G401.6 (cell line): Measurements from ENCODE around the gene UGGT2.
"Not testable (repeated sequence)": the region's sequence is repeated elsewhere in the genome, so short reads cannot be mapped to it uniquely, and the experiment has no call there.

ENCODE experiments used
- FAIRE-seq: peaks from 2 replicates; lab custom pipeline; 2012; peaks lifted over from hg19 to GRCh38; lab: Jason Lieb, UNC

UGGT2 gene

DNA sequence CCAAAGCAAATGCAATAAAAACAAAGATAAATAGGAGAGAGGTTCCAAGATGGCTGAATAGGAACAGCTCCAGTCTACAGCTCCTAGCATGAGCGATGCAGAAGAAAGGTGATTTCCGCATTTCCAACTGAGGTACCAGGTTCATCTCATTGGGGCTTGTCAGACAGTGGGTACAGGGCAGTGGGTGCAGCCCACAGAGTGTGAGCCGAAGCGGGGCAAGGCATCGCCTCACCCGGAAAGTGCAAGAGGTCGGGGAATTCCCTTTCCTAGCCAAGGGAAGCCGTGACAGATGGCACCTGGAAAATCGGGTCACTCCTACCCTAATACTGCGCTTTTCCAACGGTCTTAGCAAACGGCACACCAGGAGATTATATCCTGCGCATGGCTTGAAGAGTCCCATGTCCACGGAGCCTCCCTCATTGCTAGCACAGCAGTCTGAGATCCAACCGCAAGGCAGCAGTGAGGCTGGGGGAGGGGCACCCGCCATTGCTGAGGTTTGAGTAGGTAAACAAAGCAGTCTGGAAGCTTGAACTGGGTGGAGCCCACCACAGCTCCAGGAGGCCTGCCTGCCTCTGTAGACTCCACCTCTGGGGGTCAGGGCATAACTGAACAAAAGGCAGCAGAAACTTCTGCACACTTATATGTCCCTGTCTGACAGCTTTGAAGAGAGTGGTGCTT is 6.6 kb downstream of the UGGT2 start:
- FAIRE-seq: not testable (repeated sequence)

DNA sequence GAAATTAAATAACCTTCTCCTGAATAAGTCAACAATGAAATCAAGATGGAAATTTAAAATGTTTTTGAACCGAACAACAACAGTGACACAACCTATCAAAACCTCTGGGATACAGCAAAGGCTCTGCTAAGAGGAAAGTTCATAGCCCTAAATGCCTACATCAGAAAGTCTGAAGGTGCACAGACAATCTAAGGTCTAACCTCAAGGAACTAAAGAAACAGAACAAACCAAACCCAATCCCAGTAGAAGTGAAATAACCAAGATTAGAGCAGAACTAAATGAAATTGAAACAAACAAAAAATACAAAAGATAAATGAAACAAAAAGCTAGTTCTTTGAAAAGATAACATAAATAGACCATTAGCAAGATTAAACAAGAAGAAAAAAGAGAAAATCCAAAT is 9.0 kb downstream of the UGGT2 start:
- FAIRE-seq: no peak

DNA sequence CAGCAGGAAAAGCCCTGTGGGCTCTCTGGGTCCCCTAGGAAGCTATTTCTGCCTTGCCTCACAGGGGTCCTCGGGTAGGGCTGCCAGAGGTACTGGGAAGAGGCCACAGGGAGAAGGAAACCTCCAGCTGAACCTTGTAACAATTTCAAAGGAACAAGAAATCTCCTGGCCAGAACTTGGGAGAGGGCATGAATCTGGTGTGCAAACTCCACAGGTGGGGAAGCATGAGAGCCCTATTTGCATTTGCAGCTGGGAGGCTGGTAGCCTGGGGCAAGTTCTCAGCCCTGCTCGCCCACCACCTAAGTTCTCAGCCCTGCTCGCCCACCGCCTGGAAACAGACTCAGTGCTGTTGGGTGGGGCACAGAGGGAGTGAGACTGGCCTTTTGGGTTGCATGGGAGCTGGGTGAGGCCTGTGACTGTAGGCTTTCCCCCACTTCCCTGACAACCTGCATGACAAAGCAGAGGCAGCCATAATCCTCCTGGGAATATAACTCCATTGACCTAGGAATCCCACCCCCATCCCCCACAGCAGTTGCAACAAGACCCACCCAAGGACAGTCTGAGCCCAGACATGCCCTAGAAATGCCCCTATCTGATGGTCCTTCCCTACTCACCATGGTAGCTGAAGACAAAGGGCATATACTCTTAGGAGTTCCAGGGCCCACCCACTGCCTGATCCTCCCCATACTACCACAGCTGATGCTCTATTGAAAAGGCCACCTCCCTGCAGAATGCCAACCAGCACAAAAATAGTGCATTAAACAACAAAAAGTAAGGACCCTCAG is 11.7 kb downstream of the UGGT2 start:
- no peak for FAIRE-seq

DNA sequence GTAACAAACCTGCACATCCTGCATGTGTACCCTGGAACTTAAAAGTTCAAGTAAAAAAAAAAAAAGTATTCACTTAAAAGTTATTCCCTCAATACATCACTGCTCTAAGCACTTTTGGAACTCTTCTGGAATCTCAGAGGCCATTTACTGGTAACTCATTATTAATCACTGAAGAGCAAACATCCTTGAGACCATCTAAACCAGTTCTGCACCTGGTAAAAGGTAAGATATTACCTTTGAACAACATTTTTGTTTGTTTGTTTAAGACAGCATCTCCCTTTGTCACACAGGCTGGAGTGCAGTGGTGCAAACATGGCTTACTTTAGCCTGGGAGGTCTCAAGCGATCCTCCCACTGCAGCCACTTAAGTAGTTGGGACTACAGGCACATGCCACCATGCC is 16.7 kb downstream of the UGGT2 start:
- no peak for FAIRE-seq

DNA sequence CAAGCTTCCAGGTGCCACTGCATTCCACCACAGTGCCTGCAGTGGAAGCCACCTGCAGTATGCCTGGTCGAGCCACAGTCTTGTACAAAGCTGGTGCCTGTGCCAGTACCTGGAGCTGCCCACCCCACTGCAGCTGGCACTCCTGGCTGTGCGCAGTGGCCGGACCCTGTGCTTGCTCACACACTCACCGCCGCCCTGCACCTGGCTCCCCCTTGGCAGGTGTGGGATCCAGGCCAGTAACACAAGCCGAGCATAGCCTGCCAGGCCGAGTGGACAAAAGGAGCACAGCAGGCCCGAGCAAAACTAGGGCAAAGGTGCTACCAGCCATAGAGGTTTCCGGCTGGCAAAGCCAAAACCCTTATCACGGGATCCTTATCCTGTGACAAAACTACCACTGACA is 18.5 kb downstream of the UGGT2 start:
- FAIRE-seq: no peak

DNA sequence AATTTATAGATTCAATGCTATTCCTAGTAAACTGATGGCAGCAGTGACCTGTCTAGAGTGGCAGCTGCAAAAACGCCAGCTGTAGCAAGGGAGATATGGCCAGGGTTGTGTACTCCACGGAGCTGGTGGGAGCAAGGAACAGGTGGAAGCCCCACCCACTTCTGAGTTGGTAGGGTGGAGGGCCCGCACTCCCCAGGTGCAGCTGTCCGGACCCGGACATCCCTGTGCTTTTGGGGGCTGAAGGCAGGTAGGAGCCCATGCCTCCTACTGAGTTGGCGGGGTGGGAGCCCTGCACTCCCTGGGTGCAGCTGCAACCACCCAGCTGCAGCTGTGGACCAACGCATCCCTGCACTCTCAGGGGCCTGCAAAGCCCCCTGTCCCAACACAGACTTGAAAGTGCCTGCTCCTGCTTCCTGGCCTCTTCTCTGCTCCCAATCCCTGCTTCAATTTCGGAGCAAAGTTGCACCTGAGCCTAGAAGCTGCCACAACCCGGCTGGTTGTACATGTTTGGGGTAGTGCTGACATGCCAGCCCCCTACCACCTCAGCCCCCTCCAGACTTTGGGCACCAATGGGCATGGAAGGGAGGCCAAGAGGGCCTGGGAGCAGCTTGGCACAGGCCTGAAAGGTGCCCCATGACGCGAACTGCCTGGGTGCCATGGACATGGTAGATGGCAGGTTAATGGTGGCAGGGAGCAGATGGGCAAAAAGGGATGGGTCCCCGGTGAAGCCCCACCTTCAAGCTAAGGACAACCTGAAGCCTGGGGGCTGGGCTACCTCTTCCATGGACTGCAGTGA is 19.8 kb downstream of the UGGT2 start:
- no peak for FAIRE-seq

DNA sequence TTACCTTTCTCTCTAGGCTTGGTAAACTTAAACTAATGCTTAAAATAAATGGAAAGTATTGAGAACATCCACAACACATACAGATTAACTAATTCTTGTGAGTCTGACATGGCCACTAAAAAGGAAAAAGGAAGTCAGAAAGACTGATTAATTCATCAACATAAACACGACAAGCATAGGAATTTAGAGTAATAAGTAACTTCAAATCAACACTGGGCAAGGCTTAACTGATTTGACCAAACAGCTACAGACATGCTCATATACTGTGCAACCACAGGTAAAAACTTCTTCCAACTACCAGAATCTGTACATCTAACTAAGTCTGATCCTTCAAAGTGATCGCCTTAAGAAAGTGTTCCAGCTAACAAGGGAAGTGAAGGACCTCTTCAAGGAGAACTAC is 20.5 kb downstream of the UGGT2 start:
- FAIRE-seq: no peak

DNA sequence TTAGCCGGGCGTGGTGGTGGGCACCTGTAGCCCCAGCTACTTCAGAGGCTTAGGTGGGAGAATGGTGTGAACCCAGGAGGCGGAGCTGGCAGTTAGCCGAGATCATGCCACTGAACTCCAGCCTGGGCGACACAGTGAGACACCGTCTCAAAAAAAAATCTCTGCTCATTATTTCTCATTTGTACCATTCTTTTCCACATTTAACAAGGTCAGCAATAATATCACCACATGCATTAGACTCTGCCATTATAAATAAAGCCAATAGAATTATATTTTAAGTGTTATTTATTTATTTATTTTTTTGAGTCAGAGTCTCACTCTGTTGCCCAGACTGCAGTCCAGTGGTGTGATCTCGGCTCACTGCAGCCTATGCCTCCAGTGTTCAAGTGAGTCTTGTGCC is 24.2 kb downstream of the UGGT2 start:
- no peak for FAIRE-seq

DNA sequence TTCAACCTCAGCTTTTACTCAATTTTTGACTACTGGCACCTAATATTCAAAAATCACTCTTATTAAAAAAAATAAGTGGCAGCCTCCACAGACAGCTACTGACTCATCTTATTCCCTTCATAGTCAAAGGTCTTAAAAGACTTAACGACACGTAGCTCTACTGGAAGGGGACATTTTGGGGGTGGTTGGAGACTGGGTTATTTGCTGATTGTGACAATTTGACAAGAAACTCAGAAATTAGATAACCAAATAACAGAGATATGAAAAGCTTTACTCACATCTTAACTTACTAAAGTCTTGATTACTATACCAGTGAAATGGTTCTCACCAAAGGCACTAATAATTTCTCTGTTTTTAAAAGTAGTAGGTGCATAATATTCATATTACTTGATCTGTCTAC is 25.7 kb downstream of the UGGT2 start:
- no peak for FAIRE-seq

DNA sequence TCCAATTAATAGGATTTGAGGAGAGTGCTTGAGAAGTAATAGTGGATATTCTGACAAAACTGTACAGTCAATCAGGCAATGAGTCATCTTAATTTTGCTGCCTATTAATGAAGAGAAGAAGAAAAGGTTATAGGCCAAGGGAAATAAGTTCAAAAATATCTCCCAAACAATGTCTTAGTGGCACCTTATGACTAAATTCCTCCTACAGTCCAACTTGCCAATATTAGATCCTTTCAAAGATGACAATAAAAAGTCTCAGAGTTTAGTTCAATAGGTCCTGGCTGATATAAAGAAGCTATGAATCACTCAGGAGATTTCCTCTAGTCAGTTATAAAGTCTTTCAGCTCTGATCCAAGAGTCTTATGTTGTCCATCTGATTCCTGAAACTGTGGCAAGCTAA is 27.9 kb downstream of the UGGT2 start:
- no peak for FAIRE-seq

DNA sequence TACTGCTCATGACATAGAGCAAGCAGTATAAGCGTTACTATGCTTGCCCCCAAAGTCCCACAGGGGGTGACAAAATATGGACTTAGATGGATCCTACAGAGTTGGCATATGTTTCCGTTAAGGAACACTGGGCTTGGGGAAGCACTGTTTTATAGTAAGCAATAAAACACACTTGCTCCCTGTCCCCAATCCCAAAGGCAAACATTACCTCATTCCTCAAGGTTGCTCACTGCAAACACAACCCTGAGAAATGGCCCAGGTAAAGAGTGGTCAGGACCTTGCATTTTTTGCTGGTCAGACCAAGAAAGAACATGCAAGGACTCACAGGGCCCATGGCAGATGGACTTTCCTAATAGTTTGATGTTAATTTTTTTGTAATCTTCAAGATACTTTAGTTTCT is 32.3 kb downstream of the UGGT2 start:
- no peak for FAIRE-seq

DNA sequence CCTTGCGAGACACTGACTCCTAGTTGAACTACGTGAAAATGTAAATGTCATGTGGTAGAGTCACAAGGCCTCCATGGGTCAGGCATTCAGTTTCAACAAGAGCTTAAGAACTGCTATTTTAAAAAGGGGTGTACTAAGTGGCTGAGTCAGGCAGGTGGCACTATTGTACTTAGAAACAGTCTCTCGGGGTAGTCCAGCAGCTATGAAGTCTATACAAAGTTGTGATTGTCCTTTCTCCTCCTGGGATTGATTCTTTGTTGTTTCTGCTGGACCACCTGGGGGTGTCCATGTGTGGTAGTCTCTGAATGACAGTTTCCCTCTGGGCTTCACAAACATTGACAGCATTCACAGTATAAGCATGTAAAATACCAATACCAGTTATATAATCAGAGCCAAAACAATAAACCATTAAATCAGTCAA is 33.0 kb downstream of the UGGT2 start:
- FAIRE-seq: peak; percentile 92

DNA sequence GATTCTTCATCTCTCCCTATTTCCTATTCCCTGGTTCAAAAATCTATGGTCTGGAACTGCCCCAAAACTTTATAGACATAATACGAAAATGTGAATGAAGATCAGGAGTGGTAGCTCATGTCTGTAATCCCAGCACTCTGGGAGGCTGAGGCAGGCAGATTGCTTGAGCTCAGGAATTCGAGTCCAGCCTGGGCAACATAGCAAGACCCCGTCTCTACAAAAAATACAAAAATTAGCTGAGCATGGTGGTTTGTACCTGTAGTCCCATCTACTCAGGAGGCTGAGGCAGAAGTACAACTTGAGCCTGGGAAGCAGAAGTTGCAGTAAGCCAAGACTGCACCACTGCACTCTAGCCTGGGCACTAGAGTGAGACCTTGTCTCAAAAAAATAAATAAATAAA is 35.1 kb downstream of the UGGT2 start:
- no peak for FAIRE-seq

DNA sequence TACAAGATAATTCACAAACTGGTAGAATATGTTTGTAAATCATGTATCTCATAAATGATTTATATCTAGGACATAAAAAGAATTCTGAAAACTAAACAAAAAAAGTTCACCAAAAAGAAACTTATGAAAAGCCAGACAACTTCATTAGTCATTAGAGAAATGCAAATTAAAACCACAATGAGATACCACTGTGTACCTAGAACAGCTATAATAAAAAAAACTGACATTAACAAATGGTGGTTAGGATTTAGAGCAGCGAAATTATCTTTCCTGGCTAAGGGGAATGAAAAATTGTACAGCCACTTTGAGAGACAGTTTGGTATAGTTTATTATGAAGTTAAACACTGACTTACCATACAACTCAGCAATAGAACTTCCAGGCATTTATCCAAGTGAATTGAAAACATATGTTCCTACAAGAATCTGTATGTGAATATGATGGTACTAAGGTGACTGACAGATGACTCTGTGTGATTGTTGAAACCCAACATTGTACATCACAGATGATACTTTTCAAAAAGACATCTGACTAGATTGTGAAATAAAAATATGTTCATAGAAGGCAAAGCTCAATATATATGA is 41.8 kb downstream of the UGGT2 start:
- FAIRE-seq: no peak

DNA sequence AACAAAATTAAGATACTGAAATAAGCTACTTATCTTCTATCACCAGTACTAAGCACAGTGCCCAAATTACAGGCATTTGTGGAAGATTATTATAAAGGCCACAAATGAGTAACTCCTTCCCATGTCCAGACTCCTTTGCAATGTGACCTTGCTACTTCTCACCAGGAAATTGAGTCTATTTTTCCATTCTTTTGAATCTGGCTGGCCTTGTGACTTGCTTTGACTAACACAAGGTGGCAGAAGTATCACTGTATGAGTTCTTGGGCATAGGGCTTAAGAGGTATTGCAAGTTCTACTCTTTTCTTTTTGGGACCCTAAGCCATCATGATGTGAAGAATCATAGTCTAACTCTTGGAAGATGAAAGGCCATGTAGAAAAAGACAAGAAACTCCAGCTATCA is 49.9 kb downstream of the UGGT2 start:
- FAIRE-seq: no peak

DNA sequence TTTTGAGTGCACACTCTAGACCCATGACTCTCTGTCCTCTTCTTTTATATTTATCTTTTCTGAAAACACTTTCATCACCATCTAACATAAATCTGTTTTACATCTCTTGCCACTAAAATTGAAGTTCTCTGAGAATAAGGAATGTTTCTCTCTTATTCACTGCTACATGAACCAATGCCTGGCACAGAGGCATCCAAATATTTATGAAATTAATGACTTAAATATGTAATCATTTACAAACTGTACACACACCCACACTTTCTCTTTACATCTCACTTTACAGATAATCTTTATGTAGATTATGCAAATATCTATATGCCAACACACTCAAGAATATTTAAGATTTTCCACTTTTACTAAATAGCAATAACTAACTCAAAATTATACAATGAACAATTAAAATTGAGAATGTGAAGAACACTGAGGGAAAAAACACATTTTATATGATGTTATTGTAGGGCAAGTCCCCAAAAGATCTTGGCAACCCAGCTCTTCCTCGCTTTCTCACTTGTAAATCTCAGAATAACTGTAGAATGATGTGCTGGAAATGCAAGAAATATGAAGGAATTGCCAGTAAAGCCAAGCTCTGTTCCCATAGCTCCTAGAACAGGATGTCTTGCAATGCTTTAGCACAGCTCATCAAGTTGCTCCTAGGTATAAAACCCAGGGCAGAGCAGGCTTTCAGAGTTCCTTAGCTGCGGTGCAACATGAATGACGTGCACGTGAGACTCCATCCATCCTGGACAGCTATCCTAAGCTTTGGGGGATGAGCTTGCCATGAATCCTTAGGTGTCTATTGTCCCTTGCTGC is 50.7 kb downstream of the UGGT2 start:
- no peak for FAIRE-seq

DNA sequence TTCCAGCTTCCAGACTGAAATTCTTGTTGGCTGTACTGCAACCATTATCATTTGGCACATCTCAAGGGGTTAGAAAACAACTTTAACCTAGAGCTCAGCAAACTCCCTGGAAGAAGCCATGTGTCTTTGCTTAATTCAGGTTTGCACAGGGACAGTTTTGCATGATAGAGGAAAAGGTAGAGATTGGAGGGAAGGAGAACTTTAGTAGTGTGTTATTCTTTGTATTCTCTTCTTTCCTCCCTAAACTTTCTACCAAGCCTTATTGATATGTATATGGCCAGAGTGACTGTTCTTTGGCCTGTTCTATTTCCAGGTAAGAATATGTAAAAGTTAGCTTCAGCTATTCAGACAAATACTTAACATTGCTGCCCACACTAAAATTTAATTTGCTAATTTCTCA is 53.1 kb downstream of the UGGT2 start:
- no peak for FAIRE-seq

DNA sequence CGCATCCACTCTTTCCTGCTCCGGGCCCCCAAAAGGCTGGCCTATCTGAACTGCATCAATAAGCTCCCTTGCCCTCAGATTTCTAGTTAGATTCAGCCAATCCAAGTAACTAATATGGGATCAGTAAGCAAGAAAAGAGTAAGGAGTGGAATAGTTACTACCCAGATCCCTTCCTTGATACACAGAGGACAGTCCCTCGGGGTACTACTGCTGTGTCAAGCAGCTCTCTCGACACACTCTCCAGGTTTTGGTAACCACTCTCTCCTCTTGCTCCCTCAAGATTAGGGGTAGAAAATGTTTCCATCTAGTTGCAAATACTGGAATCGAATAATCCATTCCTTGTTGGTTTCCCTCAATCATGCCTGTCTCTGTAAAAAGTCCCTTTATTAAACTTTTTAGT is 65.4 kb downstream of the UGGT2 start:
- no peak for FAIRE-seq

DNA sequence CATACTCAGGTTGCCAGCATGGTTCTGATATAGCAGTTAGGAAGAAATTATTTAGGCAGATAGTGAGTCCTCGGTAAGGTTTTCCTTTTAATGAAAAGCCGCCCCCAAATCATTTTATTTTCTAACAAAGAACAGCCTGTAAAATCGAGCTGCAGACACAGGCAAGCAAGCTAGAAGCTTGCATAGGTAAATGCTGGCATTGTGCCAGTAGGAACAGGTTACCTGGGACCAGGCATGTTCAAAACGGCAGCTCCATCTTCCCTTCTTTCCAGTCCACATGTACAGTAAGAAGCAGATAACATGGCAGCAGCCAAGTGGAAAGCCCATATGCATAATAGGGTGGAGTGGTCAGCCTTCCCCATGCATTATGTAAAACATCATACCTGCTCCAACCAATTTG is 71.1 kb downstream of the UGGT2 start:
- no peak for FAIRE-seq

DNA sequence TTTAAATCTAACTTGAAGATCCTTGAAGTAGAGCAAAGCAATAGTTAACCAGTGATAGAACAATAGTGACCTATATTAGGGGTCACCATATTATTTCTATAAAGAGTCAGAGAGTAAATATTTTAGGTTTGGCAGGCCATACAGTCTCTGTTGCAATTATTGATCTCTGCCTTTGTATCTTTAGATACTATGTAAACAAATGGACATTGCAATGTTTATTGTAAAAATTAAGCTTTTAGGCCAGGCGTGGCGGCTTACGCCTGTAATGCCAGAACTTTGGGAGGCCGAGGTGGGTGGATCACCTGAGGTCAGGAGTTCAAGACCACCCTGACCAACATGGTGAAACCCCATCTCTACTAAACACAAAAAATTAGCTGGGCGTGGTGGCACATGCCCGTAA is 80.5 kb downstream of the UGGT2 start:
- not testable (repeated sequence) for FAIRE-seq

DNA sequence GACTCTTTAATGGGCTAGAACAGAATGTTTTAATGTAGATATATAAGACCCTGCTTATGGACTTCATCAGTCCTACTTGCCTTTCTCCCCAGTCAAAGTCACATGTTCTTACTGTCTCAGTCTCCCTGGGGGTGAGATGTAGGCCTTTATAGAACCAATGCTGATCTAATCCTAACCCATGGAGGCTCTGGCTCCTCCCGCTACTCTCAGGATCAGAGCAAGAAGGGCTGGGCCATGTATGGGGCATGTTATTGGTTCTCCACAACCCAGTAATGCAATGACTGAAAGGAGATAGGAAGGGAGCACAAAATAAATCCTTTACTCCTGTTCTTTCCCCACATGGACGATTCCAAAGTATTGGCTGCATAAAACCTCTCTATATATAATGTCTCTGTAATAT is 82.3 kb downstream of the UGGT2 start:
- no peak for FAIRE-seq

DNA sequence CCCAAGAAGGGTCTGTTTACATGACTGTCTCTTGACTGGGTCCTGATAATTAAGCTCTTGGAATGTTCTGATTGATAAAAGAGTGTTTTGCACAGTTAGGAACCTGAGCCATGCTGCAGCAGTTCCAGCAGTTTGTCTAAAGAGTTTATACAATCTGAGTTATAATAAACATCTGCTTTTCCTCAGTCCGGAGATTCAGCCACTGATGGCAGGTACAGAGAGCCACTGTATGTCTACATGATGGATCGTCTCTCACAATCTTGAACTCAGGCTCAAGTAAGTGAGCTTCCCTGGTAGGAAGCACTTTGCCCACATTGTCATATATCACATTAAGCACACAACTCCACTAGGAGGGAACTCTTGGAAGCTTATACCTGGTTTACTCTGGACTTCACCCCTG is 84.3 kb downstream of the UGGT2 start:
- FAIRE-seq: no peak
